HCT116 (cell line): ENCODE results near the gene CDK7. TPM values are rescaled to one million over a fixed set of nuclear protein-coding genes. Genes with fewer than 3 reads are reported as not detected.

Experiments
- ATAC-seq: fragments of 200-7000 bp; cut with Tn5 transposase; 2 replicates; pipeline ENCODE4 v1.9.1; 2020; ENCODE audit warnings: mild to moderate bottlenecking, moderate library complexity
- BruUV-seq: library from RNA; stranded (reverse); fragments of 400-500 nt; replicated peaks from 2 replicates; lab custom pipeline; 2021; lab: Mats Ljungman, UMichigan
- CTCF ChIA-PET: fragments of 300-600 bp; sonication (Branson Sonifier 250); formaldehyde crosslinking; loops from one replicate; lab custom pipeline; 2021; ENCODE audit warnings: antibody characterized with exemption; lab: Charles Lee
- POLR2A ChIA-PET: fragments of 300-600, 350-600 bp; sonication (Branson Sonifier 250); formaldehyde crosslinking; loops from one replicate; lab custom pipeline; 2021; ENCODE audit warnings: antibody characterized with exemption; lab: Charles Lee
- RAD21 ChIA-PET, 2 experiments: fragments of 300-600 bp; sonication (Branson Sonifier 250); formaldehyde crosslinking; loops; one replicate each; lab custom pipeline; 2023; ENCODE audit warnings: low total read pairs in 2 of 2; ENCODE audit not compliant: uncharacterized antibody in 2 of 2, unreplicated experiment in 2 of 2, low non-redundant PET in 1 of 2; lab: Charles Lee
- DNase-seq: peaks from one replicate; pipeline ENCODE4 v3.0.0-alpha.2; 2010; ENCODE audit warnings: low read depth, low spot score
- H2AFZ ChIP-seq: fragments of 200-600 bp; shearing (Covaris generic), sonication (generic); 2 replicates; pipeline ENCODE4 v1.6.1; 2017; ENCODE audit warnings: low read depth, mixed run types, mixed read lengths, antibody characterized with exemption, low read length; ENCODE audit not compliant: poor library complexity, severe bottlenecking
- H3K27ac ChIP-seq: 2 replicates; pipeline ENCODE4 v1.5.1; 2012; ENCODE audit warnings: low read depth, low read length
- H3K27me3 ChIP-seq: fragments of 200-600 bp; sonication (generic); 2 replicates; pipeline ENCODE4 v1.6.1; 2016; ENCODE audit warnings: mixed run types, low read length, mixed read lengths; ENCODE audit not compliant: insufficient read depth
- H3K36me3 ChIP-seq, 2 experiments: fragments of 200-500 bp in 1 of 2; fragments of 200-600 bp in 1 of 2; sonication (Bioruptor generic) in 1 of 2; sonication (generic) in 1 of 2; 2 replicates each; pipeline versions ENCODE4 v1.5.1 to v1.6.1; 2014 to 2016; ENCODE audit warnings: low read length in 2 of 2, inconsistent platforms in 1 of 2, mixed read lengths in 1 of 2, mixed run types in 1 of 2; ENCODE audit not compliant: insufficient read depth in 2 of 2, control insufficient read depth in 1 of 2
- H3K4me1 ChIP-seq, 2 experiments: fragments of 200-600 bp in 1 of 2; sonication (generic) in 1 of 2; 2 replicates each; pipeline versions ENCODE4 v1.5.1 to v1.6.1; 2012 to 2017; ENCODE audit warnings: low read length in 2 of 2, inconsistent platforms in 1 of 2, mild to moderate bottlenecking in 1 of 2, mixed read lengths in 1 of 2, mixed run types in 1 of 2, moderate library complexity in 1 of 2; ENCODE audit not compliant: insufficient read depth in 2 of 2, control insufficient read depth in 1 of 2
- H3K4me2 ChIP-seq: fragments of 200-600 bp; sonication (generic); 2 replicates; pipeline ENCODE4 v1.6.1; 2017; ENCODE audit warnings: mixed run types, low read length, mixed read lengths
- H3K4me3 ChIP-seq, 2 experiments: fragments of 200-600 bp in 1 of 2; sonication (generic) in 1 of 2; replicated peaks in 1 of 2; 2 replicates each; pipeline ENCODE4 v1.5.1; 2011 to 2016; ENCODE audit warnings: low read length in 2 of 2, control low read depth in 1 of 2, low read depth in 1 of 2, mild to moderate bottlenecking in 1 of 2, mixed read lengths in 1 of 2, mixed run types in 1 of 2
- H3K79me2 ChIP-seq: fragments of 200-600 bp; sonication (generic); 2 replicates; pipeline ENCODE4 v1.6.1; 2017; ENCODE audit warnings: mild to moderate bottlenecking, mixed run types, low read length, moderate library complexity, mixed read lengths; ENCODE audit not compliant: insufficient read depth
- H3K9ac ChIP-seq: fragments of 200-600 bp; sonication (generic); 2 replicates; pipeline ENCODE4 v1.6.1; 2016; ENCODE audit warnings: low read length, mixed read lengths
- H3K9me2 ChIP-seq: fragments of 200-600 bp; sonication (generic), shearing (Covaris generic); 2 replicates; pipeline ENCODE4 v1.6.1; 2017; ENCODE audit warnings: mixed run types, mild to moderate bottlenecking, moderate library complexity; ENCODE audit not compliant: insufficient read depth
- H3K9me3 ChIP-seq, 2 experiments: fragments of 200-500 bp in 1 of 2; fragments of 200-600 bp in 1 of 2; sonication (Bioruptor generic) in 1 of 2; sonication (generic) in 1 of 2; 2 replicates each; pipeline ENCODE4 v1.6.1; 2014 to 2017; ENCODE audit warnings: low read length in 2 of 2, mixed read lengths in 2 of 2, inconsistent platforms in 1 of 2, low read depth in 1 of 2, mild to moderate bottlenecking in 1 of 2, mixed run types in 1 of 2, moderate library complexity in 1 of 2; ENCODE audit not compliant: control insufficient read depth in 1 of 2, insufficient read depth in 1 of 2
- H4K20me1 ChIP-seq: fragments of 200-600 bp; sonication (generic), shearing (Covaris generic); 2 replicates; pipeline ENCODE4 v1.6.1; 2017; ENCODE audit warnings: mixed run types, mild to moderate bottlenecking, moderate library complexity; ENCODE audit not compliant: insufficient read depth
- CEBPB ChIP-seq: IDR thresholded peaks from 2 replicates; pipeline ENCODE4 v1.6.1; 2012; ENCODE audit warnings: low read depth
- EZH2 ChIP-seq: fragments of 200-600 bp; sonication (generic); IDR thresholded peaks from 2 replicates; pipeline ENCODE4 v1.6.1; 2017; ENCODE audit warnings: antibody characterized with exemption, mixed run types
- EZH2phosphoT487 ChIP-seq: fragments of 200-600 bp; IDR thresholded peaks from 2 replicates; pipeline ENCODE4 v1.6.1; 2018; ENCODE audit warnings: antibody characterized with exemption, borderline replicate concordance
- POLR2A ChIP-seq: IDR thresholded peaks from 2 replicates; pipeline ENCODE4 v1.7.0; 2011; ENCODE audit warnings: borderline replicate concordance; ENCODE audit not compliant: insufficient read depth, insufficient read length; ENCODE audit errors: extremely low read depth
- POLR2AphosphoS5 ChIP-seq: IDR thresholded peaks from 2 replicates; pipeline ENCODE4 v1.6.1; 2011; ENCODE audit warnings: mild to moderate bottlenecking, low read depth, low read length, moderate library complexity
- RAD21 ChIP-seq: IDR thresholded peaks from 2 replicates; pipeline ENCODE4 v1.6.1; 2012; ENCODE audit warnings: low read depth, mild to moderate bottlenecking
- TCF7L2 ChIP-seq: IDR thresholded peaks from 2 replicates; pipeline ENCODE4 v1.7.0; 2011; ENCODE audit warnings: borderline replicate concordance, inconsistent platforms; ENCODE audit not compliant: insufficient read depth, insufficient read length; ENCODE audit errors: extremely low read depth
- YY1 ChIP-seq: IDR thresholded peaks from 2 replicates; pipeline ENCODE4 v1.6.1; 2011; ENCODE audit warnings: low read length, low read depth, moderate library complexity, mild to moderate bottlenecking; ENCODE audit not compliant: insufficient replicate concordance; ENCODE audit errors: extremely low read depth
- ZNF274 ChIP-seq: fragments of 200-500 bp; sonication (Bioruptor generic); IDR thresholded peaks from 2 replicates; pipeline ENCODE4 v1.6.1; 2014; ENCODE audit warnings: mild to moderate bottlenecking, low read depth, low read length, inconsistent platforms
- intact Hi-C: fragments of 100-400 bp; cut with micrococcal nuclease; formaldehyde crosslinking; loops from 2 replicates; pipeline ENCODE4 v1.10.0; 2022
- total RNA-seq: library from RNA; stranded (reverse); gene quantifications from one replicate; pipeline ENCODE4 v1.2.1, GENCODE V29; 2021; ENCODE audit not compliant: unreplicated experiment
- TF ChIP-seq, protein P1 (sequence below): IDR thresholded peaks from 2 replicates; pipeline ENCODE4 v1.6.1; 2012; ENCODE audit warnings: low read depth
- TF ChIP-seq, protein P2 (sequence below): IDR thresholded peaks from 2 replicates; pipeline ENCODE4 v1.6.1; 2012
- TF ChIP-seq, protein P3 (sequence below): IDR thresholded peaks from 2 replicates; pipeline ENCODE4 v1.6.1; 2012

The CDK7 gene
- total RNA-seq, 1 experiment from 2014 or later: 67.0 TPM

DNA sequence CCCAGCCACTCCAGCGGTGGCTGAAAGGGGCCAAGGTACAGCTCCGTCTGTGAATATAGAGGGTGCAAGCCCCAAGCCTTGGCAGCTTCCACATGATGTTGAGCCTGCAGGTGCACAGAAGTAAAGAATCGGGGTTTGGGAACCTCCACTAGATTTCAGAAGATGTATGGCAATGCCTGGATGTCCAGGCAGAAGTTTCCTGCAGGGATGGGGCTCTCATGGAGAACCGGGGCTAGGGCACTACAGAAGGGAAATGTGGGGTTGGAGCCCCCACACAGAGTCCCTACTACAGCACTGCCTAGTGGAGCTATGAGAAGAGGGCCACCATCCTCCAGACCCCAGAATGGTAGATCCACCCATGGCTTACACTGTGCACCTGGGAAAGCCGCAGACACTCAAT is 74.7 kb downstream of the CDK7 start:
- no TSS peak for BruUV-seq
- ChIA-PET CTCF (no interaction called here), RAD21 (no interaction called here), POLR2A (no interaction called here)
- DNase-seq (no peak), ATAC-seq (no peak)
- Histone ChIP-seq H3K4me3 (no peak overlapping the region), H3K27me3 (no peaks in the 10 kb centered on the region), H3K79me2 (no peaks in the 10 kb centered on the region), H3K9me2 (no peaks in the 10 kb centered on the region), H3K4me2 (no peak overlapping the region), H3K9ac (no peak overlapping the region), H3K36me3 (peaks cover 7 to 15% of the 10 kb centered on the region in 2 experiments; a peak in 3 of 4 replicates), H2AFZ (no peak overlapping the region), H3K9me3 (no peaks in the 10 kb centered on the region), H3K27ac (no peak overlapping the region), H4K20me1 (no peaks in the 10 kb centered on the region), H3K4me1 (no peaks in the 10 kb centered on the region)
- intact Hi-C loops: no loop called here
- TF ChIP-seq EZH2phosphoT487 (no peak), POLR2AphosphoS5 (no peak), CEBPB (no peak), YY1 (no peak), TCF7L2 (no peak), EZH2 (no peak), POLR2A (no peak), ZNF274 (no peak), RAD21 (no peak)
- TF ChIP-seq, protein P1, sequence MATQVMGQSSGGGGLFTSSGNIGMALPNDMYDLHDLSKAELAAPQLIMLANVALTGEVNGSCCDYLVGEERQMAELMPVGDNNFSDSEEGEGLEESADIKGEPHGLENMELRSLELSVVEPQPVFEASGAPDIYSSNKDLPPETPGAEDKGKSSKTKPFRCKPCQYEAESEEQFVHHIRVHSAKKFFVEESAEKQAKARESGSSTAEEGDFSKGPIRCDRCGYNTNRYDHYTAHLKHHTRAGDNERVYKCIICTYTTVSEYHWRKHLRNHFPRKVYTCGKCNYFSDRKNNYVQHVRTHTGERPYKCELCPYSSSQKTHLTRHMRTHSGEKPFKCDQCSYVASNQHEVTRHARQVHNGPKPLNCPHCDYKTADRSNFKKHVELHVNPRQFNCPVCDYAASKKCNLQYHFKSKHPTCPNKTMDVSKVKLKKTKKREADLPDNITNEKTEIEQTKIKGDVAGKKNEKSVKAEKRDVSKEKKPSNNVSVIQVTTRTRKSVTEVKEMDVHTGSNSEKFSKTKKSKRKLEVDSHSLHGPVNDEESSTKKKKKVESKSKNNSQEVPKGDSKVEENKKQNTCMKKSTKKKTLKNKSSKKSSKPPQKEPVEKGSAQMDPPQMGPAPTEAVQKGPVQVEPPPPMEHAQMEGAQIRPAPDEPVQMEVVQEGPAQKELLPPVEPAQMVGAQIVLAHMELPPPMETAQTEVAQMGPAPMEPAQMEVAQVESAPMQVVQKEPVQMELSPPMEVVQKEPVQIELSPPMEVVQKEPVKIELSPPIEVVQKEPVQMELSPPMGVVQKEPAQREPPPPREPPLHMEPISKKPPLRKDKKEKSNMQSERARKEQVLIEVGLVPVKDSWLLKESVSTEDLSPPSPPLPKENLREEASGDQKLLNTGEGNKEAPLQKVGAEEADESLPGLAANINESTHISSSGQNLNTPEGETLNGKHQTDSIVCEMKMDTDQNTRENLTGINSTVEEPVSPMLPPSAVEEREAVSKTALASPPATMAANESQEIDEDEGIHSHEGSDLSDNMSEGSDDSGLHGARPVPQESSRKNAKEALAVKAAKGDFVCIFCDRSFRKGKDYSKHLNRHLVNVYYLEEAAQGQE: no peak
- TF ChIP-seq, protein P2, sequence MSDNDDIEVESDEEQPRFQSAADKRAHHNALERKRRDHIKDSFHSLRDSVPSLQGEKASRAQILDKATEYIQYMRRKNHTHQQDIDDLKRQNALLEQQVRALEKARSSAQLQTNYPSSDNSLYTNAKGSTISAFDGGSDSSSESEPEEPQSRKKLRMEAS: no peak
- TF ChIP-seq, protein P3, sequence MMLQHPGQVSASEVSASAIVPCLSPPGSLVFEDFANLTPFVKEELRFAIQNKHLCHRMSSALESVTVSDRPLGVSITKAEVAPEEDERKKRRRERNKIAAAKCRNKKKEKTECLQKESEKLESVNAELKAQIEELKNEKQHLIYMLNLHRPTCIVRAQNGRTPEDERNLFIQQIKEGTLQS: no peak
